ENCODE measurements around the gene DCAKD.

DNA sequence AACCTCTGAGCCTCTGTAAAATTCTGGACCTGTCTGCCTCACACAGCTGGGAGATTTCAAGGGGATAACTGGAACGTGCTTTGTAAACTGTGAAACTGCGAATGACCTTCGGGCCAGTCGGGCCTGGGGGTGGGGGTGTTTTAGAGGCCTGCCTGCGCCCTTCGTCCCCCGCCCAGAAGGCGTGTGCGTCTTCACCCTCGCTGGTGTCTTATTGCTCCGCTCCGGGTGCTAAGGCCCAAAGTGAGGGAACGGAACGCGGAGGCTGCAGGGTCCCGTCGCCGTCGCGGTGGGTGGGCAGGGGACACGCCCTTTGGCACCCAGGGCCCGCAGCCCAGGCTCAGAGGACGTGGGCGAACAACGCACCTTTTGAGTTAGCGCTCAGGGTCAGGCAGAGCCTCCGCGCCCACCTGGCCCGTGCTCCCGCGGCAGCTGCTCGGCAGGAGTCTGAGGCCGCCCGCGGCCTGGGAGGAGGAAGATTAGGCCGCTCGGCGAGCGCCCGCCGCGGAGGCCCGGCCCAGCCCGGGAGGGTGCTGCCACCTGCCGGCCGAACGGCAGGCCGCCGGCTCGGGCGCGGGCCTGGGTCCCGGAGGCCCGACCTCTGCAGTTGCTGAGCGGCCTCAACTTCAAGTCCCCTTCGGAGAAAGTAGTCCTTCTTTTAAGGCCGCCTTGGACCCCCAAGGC, 29.7 kb downstream of the DCAKD start:
- TF ChIP-seq, protein P1, sequence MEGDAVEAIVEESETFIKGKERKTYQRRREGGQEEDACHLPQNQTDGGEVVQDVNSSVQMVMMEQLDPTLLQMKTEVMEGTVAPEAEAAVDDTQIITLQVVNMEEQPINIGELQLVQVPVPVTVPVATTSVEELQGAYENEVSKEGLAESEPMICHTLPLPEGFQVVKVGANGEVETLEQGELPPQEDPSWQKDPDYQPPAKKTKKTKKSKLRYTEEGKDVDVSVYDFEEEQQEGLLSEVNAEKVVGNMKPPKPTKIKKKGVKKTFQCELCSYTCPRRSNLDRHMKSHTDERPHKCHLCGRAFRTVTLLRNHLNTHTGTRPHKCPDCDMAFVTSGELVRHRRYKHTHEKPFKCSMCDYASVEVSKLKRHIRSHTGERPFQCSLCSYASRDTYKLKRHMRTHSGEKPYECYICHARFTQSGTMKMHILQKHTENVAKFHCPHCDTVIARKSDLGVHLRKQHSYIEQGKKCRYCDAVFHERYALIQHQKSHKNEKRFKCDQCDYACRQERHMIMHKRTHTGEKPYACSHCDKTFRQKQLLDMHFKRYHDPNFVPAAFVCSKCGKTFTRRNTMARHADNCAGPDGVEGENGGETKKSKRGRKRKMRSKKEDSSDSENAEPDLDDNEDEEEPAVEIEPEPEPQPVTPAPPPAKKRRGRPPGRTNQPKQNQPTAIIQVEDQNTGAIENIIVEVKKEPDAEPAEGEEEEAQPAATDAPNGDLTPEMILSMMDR (IDR thresholded peaks at IDR 0.05; ENCODE audit: low read depth, low read length, poor library complexity, severe bottlenecking): peak; percentile 83
- TF ChIP-seq EZH2phosphoT487 (IDR thresholded peaks at IDR 0.05; ENCODE audit: borderline replicate concordance, low read length): no peak

Data from DOHH2 (cell line).